ENCODE measurements around the gene GALNT10.

GALNT10 gene

DNA sequence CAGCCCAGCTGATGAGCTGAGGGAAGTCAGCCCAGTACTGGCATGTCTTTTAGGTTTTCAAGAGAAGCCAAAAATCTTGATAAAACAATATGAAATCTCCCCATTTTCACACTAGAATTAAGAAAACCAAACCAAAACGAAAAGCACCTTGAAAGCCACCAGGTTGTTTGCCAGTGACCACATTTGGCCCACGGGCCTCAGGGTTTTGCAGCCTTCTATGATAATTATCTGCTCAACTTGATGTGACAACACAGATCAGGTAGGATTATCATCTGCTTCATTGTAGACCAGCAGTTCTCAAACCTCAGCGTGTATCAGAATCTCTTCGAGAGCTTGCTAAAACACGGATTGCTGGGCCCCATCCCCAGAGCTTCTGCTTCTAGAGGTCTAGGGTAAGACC is 101.4 kb downstream of the GALNT10 start:
- peaks cover 8% of the 10 kb centered on the region for H3K4me1 ChIP-seq (ENCODE audit: insufficient read depth, low read length)
- H2AFZ ChIP-seq (ENCODE audit: low read depth, low read length): no peak overlapping the region
- no peaks in the 10 kb centered on the region for H3K9me3 ChIP-seq (ENCODE audit: low read length)
- H3K27me3 ChIP-seq (ENCODE audit: insufficient read depth, low read length): no peaks in the 10 kb centered on the region
- H3K36me3 ChIP-seq (ENCODE audit: insufficient read depth, low read length): no peaks in the 10 kb centered on the region
- H3K4me3 ChIP-seq (ENCODE audit: low read length): no peak overlapping the region

DNA sequence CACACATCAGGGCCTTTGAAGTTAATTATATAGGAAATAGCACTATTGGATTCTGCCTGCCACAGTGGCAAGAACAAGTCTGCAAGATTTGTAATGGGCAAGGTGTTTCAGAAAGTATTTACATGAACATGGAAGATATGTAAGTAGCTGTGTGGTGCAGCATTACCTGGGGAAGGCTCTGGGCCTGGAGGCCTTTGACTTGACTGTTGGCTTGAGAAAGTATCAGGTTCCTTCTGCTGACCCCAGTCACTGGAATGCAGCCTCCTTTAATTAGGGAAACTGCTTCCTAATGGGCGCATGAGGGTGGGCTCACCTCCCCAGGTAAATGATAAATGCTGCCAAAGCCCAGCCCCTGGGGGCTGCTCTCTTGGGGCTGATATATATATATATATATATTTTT is 102.7 kb downstream of the GALNT10 start:
- Histone ChIP-seq H3K27me3 (ENCODE audit: insufficient read depth, low read length) (no peaks in the 10 kb centered on the region), H3K4me1 (ENCODE audit: insufficient read depth, low read length) (peaks cover under 1% of the 10 kb centered on the region), H2AFZ (ENCODE audit: low read depth, low read length) (no peak overlapping the region), H3K36me3 (ENCODE audit: insufficient read depth, low read length) (no peaks in the 10 kb centered on the region), H3K4me3 (ENCODE audit: low read length) (no peak overlapping the region), H3K9me3 (ENCODE audit: low read length) (no peaks in the 10 kb centered on the region)

DNA sequence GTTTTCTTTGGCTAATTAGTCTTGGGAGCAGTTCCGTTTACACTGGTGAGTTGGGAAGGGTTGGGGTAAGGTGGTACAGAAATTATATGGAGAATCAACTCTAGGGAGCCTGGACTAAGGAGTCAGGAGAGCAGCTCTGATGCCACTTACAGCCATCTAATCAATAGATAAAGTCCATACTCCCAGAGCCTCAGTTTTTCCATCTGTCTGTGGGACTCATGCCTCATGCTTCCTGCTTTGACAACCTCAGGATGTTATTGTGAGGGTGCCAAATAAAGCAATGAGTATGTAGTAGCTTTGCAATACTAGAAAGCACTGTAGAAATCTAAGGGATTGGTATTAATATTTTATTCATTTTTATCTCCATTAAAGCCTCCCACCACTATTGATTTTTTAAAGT is 105.0 kb downstream of the GALNT10 start:
- Histone ChIP-seq H3K9me3 (ENCODE audit: low read length) (no peaks in the 10 kb centered on the region), H3K27me3 (ENCODE audit: insufficient read depth, low read length) (no peaks in the 10 kb centered on the region), H2AFZ (ENCODE audit: low read depth, low read length) (no peak overlapping the region), H3K4me1 (ENCODE audit: insufficient read depth, low read length) (no peaks in the 10 kb centered on the region), H3K4me3 (ENCODE audit: low read length) (no peak overlapping the region), H3K36me3 (ENCODE audit: insufficient read depth, low read length) (no peaks in the 10 kb centered on the region)

DNA sequence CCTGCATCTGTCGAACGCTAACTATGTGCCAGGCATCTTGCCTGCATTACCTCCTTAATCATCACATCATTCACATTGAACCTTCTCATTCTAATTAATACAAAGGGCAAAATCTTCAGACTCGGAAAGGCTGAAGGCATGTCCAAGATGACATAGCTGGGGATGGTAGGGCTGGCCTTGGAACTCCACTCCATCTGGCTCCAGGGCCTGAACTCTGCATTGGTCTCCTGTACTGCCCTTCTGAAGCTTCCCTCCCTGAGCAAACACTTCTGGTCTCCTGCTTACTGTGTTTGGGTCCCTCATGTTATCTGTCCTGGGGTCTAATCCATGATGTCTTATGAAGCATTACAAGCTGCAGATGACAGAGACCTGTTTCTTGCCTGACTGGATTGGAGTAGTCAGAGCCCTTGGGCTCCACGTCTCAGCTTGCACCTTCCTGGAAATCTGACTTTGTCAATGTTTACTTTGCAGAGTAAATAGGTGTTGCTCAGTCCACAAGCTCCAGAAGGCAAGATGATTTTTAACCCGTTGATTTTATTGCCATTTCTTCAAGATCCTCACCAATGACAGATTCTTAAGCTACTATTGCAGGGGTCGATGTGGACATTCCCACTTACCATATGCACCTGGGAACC is 106.1 kb downstream of the GALNT10 start:
- Histone ChIP-seq H3K27me3 (ENCODE audit: insufficient read depth, low read length) (no peaks in the 10 kb centered on the region), H2AFZ (ENCODE audit: low read depth, low read length) (no peak overlapping the region), H3K9me3 (ENCODE audit: low read length) (no peaks in the 10 kb centered on the region), H3K4me1 (ENCODE audit: insufficient read depth, low read length) (no peaks in the 10 kb centered on the region), H3K4me3 (ENCODE audit: low read length) (no peak overlapping the region), H3K36me3 (ENCODE audit: insufficient read depth, low read length) (no peaks in the 10 kb centered on the region)

DNA sequence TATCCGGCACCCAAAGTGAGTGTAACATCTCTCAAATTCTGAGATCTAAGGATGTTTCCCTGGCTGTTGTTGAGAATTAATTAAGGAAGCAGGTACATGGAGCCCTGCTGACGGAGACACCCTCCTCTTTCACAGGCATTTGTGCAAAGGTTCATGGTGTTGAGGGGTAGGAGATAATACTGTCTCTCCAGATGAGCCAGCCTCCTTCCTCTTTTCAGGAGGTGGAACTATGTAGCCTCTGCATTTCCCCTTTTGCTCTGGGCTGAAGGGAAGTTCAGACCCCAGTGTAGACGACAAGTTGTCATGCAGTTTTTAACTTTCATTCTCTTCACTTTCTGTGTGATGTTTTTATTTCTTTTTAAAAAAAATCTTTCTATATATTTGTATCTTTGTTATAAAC is 107.5 kb downstream of the GALNT10 start:
- Histone ChIP-seq H3K4me1 (ENCODE audit: insufficient read depth, low read length) (no peaks in the 10 kb centered on the region), H3K9me3 (ENCODE audit: low read length) (no peaks in the 10 kb centered on the region), H3K4me3 (ENCODE audit: low read length) (no peak overlapping the region), H2AFZ (ENCODE audit: low read depth, low read length) (no peak overlapping the region), H3K27me3 (ENCODE audit: insufficient read depth, low read length) (no peaks in the 10 kb centered on the region), H3K36me3 (ENCODE audit: insufficient read depth, low read length) (no peaks in the 10 kb centered on the region)

DNA sequence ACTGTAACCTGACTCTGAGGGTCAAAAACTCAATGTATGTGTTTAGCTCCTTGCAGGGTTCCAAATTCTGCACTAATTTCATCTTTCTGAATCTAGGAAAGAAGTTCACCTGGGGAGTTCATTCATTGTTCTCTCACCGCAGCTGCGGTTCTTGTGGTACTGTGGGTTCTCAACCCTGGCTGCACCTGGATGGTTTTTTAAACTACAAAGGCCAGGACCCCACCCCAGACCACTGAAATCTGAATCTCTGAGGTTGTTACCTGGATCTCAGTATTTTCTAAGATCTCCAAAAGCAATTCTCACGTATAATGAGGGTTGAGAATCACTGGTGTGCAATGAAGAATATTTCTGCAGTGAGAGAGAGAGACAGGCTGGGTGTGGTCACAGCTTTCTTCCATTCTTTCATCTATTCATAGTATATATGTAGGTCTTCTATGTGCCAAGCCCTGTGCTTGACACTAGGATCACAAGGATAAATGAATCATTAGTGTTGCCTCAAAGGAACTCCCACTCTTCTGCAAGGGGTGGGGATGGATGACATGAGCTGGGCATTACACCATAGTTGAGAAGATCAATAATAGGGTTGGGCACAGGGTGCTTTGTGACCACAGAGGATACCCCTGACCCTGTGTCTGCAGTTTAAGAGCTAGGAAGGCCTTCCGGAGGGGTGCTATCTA is 109.8 kb downstream of the GALNT10 start:
- Histone ChIP-seq H3K4me1 (ENCODE audit: insufficient read depth, low read length) (no peaks in the 10 kb centered on the region), H3K36me3 (ENCODE audit: insufficient read depth, low read length) (no peaks in the 10 kb centered on the region), H2AFZ (ENCODE audit: low read depth, low read length) (no peak overlapping the region), H3K4me3 (ENCODE audit: low read length) (no peak overlapping the region), H3K27me3 (ENCODE audit: insufficient read depth, low read length) (no peaks in the 10 kb centered on the region), H3K9me3 (ENCODE audit: low read length) (peaks cover 3% of the 10 kb centered on the region)

DNA sequence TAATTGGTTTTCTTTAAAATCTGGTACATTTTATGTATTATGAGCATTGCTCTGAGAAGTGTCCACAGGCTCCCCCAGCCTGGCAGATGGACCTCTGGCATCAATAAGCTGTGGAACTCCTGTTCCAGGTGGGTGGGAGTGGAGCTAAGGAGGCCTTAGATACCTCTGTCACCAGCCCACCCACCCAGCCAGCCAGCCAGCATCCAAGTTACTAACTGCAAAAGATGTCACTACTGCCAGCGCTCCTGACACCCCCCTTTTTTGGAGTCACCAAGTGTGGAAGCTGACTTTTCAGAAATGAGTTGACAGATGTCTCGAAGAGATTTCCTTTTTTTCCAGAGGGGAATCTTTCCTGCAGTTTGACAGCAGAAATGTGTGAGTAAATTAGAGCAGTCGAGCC is 111.2 kb downstream of the GALNT10 start:
- no peaks in the 10 kb centered on the region for H3K36me3 ChIP-seq (ENCODE audit: insufficient read depth, low read length)
- peaks cover 3% of the 10 kb centered on the region for H3K9me3 ChIP-seq (ENCODE audit: low read length)
- no peaks in the 10 kb centered on the region for H3K4me1 ChIP-seq (ENCODE audit: insufficient read depth, low read length)
- no peak overlapping the region for H2AFZ ChIP-seq (ENCODE audit: low read depth, low read length)
- H3K4me3 ChIP-seq (ENCODE audit: low read length): no peak overlapping the region
- no peaks in the 10 kb centered on the region for H3K27me3 ChIP-seq (ENCODE audit: insufficient read depth, low read length)

DNA sequence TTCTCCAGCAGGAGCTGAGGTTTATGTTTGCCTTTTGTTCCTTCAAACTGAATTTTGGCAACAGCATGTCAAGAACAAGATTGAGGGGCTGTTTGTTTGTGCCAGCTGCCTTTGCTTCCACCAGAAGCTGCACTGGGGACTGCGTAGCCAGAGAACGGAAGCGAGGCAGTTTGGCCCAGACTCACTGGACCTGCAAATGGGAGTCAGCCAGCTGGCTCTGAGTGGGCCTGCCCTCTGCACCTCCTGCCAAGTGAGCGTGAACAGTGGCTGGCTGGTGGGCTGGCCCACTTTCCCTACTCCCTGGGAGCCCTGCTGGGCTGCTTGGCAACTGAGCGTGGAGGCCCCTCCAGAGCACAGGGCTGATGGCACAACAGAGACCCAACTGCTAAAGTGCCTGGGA is 111.6 kb downstream of the GALNT10 start:
- Histone ChIP-seq H3K9me3 (ENCODE audit: low read length) (peaks cover 3% of the 10 kb centered on the region), H3K4me1 (ENCODE audit: insufficient read depth, low read length) (no peaks in the 10 kb centered on the region), H3K4me3 (ENCODE audit: low read length) (no peak overlapping the region), H2AFZ (ENCODE audit: low read depth, low read length) (no peak overlapping the region), H3K27me3 (ENCODE audit: insufficient read depth, low read length) (no peaks in the 10 kb centered on the region), H3K36me3 (ENCODE audit: insufficient read depth, low read length) (no peaks in the 10 kb centered on the region)

DNA sequence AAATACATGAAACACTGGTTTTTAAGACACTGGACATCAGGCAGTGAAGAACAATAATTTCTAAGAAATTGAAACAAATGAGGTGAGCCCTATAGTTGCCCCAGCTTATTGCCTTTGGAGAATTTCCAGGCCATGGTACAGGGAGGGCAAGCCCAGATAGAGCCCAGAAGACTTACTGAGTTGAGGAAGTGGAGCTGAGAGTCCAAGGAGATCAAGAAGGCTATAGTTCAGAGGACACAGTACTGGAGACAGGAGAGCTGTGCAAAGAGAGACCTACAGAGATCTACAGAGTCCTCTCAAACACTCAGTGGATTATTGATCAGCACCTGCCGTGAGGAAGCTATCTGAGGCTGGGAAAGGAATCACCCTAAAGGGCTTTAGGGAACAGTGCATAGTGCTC is 112.6 kb downstream of the GALNT10 start:
- Histone ChIP-seq H3K36me3 (ENCODE audit: insufficient read depth, low read length) (no peaks in the 10 kb centered on the region), H3K4me3 (ENCODE audit: low read length) (no peak overlapping the region), H3K27me3 (ENCODE audit: insufficient read depth, low read length) (no peaks in the 10 kb centered on the region), H2AFZ (ENCODE audit: low read depth, low read length) (no peak overlapping the region), H3K9me3 (ENCODE audit: low read length) (peaks cover 3% of the 10 kb centered on the region), H3K4me1 (ENCODE audit: insufficient read depth, low read length) (no peaks in the 10 kb centered on the region)

DNA sequence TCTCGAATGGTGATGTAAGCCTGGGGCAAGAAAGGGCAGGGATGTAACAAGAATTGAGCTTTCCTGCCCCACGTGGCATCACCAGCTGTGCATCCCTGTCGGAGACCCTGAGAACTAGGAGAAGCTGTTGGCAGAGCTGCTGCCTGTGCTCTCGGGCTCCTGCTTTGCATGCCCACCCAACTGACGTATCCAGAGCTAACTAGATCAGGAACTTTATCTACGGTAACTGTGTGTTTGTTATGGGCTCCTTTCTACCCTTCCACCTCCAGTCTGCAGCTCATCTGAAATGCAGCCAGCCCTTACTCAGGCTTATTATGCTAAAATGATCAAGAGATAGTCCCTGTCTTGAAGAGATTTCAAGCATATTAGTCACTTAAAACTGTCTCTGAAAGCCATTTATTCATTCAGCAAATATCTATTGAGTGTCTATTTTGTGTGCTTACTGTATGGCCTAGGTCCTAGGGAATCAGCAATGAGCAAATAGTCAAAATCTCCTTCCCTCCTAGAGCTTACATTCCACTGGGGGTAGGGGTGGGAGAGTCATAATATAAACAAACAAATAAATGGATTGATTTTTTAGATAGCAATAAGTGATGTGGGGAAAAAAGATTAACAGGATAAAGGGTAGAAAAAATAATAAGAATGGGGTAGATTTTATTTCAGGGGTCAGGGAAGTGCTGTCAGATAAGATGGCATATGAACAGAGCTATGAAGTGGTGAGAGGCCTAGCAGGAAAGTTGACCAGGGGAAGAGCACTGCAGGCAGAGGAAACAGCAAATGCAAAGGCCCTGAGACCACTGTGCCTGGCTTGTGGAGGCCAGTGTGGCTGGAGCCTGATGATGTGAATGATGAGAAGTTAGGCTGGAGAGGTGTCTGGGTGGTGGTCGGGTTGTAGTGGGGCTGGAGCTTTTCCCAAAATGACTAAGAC is 118.2 kb downstream of the GALNT10 start:
- no peaks in the 10 kb centered on the region for H3K36me3 ChIP-seq (ENCODE audit: insufficient read depth, low read length)
- H3K9me3 ChIP-seq (ENCODE audit: low read length): peaks cover 3% of the 10 kb centered on the region
- no peaks in the 10 kb centered on the region for H3K27me3 ChIP-seq (ENCODE audit: insufficient read depth, low read length)

DNA sequence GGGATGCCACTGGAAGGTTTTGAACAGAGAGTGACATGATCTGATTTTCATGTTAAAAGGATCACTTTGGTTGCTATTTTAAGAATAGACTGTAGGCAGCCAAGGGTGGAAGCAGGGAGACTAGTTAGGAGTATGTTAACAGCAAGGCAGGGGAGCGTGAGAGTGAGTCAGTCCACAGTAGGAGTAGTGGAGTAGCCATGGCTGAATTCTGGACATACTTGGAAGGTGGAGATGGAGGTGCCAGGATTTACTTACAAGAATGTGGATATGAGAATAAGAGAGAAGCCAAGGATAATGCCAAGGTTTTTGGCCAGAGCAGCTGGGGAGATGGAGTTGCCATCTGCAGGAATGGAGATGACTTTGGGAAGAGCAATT is 118.8 kb downstream of the GALNT10 start:
- Histone ChIP-seq H3K27me3 (ENCODE audit: insufficient read depth, low read length) (no peaks in the 10 kb centered on the region), H3K36me3 (ENCODE audit: insufficient read depth, low read length) (no peaks in the 10 kb centered on the region), H3K4me1 (ENCODE audit: insufficient read depth, low read length) (no peaks in the 10 kb centered on the region), H2AFZ (ENCODE audit: low read depth, low read length) (no peak overlapping the region), H3K9me3 (ENCODE audit: low read length) (peaks cover 3% of the 10 kb centered on the region), H3K4me3 (ENCODE audit: low read length) (no peak overlapping the region)

More for the DNA sequence above, 118.2 kb downstream of the GALNT10 start:
- Histone ChIP-seq H3K4me1 (ENCODE audit: insufficient read depth, low read length) (no peaks in the 10 kb centered on the region), H3K4me3 (ENCODE audit: low read length) (no peak overlapping the region), H2AFZ (ENCODE audit: low read depth, low read length) (no peak overlapping the region)

DNA sequence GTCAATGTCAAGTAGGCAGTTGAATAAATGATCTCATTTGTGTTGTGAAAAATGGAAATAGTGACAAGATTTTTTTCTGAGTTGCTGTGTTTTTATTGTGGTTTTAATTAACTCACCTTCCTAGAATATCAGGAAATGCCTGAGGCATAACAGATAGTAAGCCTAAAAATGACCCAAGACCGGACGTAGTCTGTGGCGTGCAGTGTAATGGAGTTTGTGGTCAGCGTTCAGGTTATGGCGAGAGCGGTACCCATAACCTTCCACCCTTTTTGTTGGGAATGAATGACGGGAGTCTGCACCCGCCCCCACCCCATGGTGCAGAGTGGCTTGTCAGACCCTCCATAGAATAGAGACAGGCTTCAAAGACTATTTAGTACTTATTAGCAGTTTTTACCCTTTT is 119.3 kb downstream of the GALNT10 start:
- no peaks in the 10 kb centered on the region for H3K4me1 ChIP-seq (ENCODE audit: insufficient read depth, low read length)

DNA sequence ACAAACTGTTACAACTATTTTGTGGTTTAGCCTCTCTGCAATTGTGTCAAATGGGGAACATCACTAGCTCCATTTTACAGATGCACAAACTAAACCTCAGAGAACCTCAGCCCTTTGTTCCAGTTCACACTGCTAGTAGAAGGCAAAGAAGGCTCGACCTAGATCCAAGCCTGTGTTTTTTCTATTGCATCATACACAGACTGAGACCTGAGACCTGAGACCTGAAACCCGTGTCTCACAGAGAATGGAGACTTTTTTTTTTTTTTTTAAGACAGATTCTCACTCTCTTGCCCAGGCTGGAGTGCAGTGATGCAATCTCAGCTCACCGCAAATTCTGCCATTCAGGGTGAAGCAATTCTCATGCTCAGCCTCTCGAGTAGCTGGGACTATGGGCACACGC is 120.8 kb downstream of the GALNT10 start:
- Histone ChIP-seq H3K36me3 (ENCODE audit: insufficient read depth, low read length) (no peaks in the 10 kb centered on the region), H3K4me1 (ENCODE audit: insufficient read depth, low read length) (no peaks in the 10 kb centered on the region), H2AFZ (ENCODE audit: low read depth, low read length) (no peak overlapping the region), H3K9me3 (ENCODE audit: low read length) (no peaks in the 10 kb centered on the region), H3K4me3 (ENCODE audit: low read length) (no peak overlapping the region), H3K27me3 (ENCODE audit: insufficient read depth, low read length) (no peaks in the 10 kb centered on the region)

More for the DNA sequence above, 119.3 kb downstream of the GALNT10 start:
- H2AFZ ChIP-seq (ENCODE audit: low read depth, low read length): no peak overlapping the region
- H3K36me3 ChIP-seq (ENCODE audit: insufficient read depth, low read length): no peaks in the 10 kb centered on the region
- H3K4me3 ChIP-seq (ENCODE audit: low read length): no peak overlapping the region
- no peaks in the 10 kb centered on the region for H3K27me3 ChIP-seq (ENCODE audit: insufficient read depth, low read length)
- H3K9me3 ChIP-seq (ENCODE audit: low read length): peaks cover 3% of the 10 kb centered on the region
